GM19239 (cell line): ENCODE data around the gene HOXB8.

Experiments used
- DNase-seq: peaks from one replicate; pipeline ENCODE4 v3.0.0; 2011; ENCODE audit warnings: low spot score; ENCODE audit not compliant: insufficient read length
- FAIRE-seq: peaks from 2 replicates; lab custom pipeline; 2011; peaks lifted over from hg19 to GRCh38; lab: Jason Lieb, UNC

Gene HOXB8

DNA sequence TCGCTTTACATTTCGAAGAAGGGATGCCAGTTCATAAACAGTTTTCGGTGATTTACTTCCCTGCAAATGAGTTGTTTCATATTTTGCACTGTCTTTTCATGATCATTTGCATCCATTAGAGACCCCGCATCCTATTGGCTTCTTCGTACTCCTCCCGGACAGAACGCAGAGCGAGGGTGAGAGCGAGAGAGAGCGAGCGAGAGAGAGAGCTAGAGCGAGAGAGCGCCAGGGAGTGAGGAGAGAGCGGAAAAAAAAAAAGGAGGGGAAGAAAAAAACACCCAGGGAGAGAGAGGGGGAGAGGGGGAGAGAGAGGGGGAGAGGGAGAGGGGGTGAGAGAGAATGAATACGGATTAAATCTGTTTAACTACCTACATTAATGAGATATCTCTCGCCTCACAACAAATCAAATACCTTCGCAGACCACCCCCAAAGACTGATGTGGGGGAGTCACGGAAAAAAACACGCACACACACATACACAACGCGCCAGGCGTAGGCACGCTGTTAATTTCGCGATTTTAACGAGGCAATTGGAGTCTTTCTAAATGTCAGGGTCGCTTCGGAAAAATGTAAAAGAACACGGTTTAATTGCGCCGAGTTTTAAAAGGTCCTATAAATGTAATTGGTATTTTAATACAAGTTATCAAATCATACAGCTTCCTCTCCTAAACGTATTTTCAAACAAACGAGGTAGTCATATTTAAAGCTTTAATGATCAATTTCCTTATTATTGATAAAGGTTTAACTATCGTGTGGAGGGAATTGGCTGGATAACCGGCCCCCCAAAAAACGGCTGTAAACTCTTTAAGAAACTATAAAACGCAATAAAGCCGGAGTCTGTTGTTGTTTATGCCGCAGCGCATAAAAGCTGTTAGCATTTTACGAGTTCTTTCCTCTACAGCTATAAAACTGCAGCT lies at the start of gene HOXB8:
TSS of gene HOXB8 (minus strand) at position 246 of the 916 bp plus-strand sequence. CDS start 588 bp downstream, outside the sequence.
- DNase-seq (no peak), FAIRE-seq (peak; percentile 53)

DNA sequence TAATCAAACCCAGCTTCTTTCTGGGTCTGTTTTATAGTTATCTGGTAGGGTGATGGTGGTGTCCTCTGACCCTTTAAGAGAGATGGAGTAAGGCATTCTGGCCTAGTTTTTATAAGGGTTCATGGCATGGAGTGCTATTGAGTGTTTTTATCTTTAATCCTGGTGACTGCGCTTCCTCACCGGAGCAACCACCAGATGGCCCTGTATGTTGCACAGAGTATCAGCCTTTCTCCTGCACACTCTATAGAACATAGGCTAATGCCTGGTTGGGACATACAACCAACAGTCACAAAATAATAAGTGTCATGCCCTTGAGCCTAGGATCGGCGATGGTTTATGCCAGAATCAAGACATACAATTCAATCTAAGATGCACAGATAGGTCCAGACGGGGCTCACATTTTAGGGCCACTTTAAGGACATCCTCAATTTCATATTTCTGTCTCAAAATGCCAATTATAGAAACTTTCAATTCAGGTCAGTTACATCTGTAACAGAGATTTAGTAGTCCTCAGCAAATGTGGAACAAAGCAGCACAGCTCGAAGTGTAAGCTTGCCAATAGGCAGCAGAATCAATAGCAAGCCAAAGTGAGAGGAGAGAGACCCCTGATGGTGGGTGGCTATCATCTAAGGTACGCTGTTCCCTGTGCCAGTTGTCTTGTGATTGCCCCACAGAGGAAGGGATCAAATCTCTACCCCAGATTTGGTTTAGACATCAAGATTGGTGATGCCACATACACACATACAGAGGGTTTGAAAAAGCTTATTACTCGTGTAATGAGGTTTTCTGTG lies 48.2 kb upstream of the HOXB8 start:
- DNase-seq (no peak), FAIRE-seq (no peak)

DNA sequence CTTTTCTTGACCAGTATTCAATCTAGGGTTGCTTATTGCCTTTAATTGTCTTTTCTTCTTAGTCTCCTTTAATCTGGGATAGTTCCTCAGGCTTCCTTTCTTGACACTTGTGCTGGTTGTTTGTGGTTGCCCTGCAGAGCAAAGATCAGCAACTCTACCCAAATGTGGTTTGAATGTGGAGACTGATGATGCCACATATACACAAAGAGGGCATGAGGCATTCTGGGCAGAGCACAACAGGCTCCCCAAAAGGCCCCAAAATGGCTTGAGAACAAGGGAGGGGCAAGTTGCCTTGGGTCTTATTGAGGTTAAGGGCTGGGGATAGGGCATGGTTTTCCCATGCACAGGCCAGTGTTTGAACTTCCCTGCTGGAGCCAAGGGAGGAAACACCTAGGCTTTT lies 40.8 kb upstream of the HOXB8 start:
- DNase-seq (no peak), FAIRE-seq (no peak)

DNA sequence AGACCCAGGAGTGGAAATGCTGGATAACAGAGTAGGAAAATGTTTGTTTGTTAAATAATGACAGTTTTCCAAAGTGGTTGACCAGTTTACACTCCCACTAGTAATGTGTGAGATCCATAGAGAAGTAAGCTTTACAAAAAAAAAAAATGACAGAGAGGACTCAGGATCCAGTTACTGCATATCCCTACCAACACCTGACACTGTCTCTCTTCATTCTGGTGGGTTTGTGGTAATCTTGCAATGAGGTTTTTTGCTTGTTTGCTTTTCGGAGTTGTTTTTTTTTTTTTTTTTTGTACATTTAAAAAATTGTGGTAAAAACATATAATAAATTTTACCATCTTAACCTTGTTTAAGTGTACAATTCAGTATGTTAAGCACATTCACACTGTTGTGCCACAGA lies 34.6 kb upstream of the HOXB8 start:
- FAIRE-seq (no peak), DNase-seq (no peak)

DNA sequence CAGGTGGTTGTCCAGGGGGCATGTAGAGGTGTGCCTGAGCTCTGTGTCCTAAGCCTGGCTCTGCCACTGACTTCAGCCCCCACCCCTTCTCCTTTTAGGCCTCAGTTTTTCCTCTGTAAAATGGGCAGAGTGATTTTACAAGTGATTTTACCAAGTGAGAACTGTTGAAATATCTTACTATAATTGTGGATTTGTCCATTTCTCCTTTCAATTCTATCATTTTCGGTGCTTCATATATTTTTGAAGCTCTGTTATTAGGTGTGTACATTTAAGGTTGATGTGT lies 32.8 kb upstream of the HOXB8 start:
- no peak for FAIRE-seq
- no peak for DNase-seq

DNA sequence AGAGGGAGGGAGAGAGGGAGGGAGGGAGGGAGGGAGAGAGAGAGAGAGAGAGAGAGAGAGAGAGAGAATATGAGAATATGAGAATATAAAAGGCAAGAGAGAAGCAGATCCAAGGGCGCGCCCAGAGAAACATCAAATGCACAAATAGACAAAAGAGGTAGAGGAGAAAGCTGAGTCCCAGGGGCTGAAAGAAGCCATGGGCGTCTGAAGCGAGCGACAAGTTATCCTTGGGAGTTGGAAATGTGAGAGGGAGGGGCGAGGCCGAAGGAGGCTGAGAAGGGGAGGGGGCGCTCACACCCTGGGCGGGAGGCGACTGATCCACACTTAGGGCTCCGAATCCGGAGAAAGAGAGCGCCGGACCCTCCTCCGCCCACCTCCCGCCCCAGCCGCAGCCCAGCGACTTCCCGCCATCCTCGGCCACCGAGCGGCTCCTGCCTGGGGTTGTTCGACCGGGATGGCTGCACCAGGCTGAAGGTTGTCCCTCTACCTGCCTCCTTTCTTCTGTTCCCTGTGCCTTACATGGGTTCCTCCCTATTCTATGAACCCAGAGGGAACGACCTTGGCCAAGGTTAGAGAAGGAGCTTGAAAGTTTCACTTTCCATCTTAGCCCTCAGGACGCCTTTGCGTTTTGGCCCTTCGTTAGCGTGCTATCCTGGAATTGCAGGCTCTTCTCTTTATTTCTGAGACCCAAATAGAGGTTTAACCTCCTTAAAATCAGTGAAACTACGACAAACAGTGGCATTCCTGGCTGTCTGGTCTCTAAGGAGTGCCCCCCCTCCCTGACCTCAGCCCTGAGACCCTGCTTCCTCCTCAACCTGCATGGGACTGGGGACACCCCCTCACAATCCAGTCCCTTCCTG lies 32.2 kb upstream of the HOXB8 start:
- FAIRE-seq (peak; percentile 91), DNase-seq (no peak)

DNA sequence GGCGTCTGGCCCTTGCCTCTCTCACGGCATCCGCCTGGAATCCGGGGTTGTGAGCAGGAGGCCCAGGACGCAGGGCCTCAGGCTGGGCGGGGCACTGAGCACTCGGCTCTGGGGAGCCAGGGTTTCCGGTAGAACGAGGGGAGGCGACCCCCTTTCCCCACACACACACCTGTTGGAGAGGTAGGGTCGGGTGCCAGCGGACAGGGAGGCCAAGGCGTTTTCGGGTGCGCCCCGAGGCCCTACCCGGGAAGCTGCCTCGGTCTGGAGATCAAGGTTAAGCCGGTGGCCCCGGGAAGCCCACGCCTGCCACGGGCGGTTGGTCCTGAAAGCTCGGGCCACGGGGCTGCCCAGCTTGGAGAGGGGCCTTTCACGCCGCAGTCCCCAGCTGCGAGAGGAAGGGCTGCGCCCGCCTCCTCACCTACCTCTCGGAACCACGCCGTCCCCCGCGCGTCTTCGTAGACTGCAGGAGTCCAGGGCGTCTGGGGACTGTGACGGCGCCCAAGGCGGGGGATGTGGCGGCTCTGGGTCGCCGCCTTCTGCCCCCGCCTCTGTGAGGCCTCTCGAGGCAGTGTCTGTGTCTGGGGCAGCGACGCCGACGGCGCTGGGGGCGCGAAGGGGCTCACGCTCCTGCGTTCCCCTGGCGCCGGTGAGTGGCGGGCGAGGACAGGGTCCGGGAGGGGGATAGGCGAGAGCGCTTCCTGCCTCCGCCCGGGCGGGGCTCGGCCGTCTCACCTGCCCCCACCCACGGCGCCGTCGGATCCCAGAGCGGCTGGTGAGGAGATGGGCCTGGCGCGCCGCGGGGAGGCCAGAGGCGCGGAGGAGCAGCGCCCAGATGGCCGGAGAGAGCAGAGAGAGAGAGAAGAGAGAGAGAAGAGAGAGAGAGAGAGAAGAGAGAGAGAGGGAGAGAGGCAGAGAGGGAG lies 31.4 kb upstream of the HOXB8 start:
- no peak for DNase-seq
- FAIRE-seq = no peak

DNA sequence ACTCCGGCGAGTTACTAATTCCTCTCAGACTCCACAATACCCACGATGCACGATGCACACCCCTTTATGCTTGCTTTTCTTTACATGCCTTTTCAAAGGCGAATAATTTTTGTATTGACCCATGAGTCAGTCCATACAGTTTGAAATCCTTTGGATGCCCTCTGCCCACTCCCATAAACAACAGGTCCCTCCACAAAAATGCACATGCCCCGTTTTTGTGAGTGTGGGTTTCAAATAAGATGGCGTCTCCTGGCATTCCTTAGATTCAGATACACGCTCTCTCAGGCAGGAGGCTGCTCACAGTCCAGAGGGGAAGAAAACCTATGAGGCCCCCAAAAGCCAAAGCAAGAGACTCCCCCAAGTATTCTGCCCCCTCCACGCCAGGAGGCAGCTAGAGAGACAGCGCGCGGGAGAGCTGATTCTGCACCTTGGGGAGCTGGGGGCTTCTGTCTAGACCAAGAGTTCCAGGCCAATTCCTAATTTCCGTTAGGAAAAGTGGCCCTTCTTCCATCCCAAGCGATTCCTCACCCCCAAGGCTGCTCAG lies 30.6 kb upstream of the HOXB8 start:
- FAIRE-seq (no peak), DNase-seq (no peak)

DNA sequence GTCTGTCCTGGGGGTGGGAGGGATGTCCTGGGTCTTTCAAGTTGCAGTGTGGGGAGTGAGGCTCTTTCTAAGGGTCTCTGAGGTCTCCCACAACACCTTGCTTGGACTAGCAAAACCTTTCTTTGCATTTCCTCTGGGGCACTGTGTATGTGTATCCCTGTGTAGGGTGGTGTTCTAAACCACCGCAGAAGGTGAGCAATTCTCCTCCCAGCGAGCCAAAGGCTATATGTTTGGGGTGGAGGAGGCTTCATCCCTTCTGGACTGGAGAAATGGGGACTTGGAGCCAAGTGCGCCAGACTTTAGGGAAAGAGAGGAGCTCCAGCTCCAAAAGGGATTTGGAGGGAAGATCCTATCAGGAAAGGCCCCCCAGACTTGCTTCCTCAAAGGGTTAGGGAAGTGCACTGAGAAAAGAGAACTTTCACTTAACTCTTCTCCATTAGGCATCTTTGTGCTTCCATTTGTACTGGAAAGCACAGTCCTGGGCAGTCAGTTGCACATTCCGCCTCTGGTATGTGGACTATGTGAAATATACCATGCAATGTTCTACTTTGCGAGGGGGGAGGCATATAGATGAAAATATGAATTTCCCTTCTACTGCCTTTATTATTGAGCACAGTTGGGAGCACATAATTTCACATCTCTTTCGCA lies 29.9 kb upstream of the HOXB8 start:
- DNase-seq (no peak), FAIRE-seq (no peak)

DNA sequence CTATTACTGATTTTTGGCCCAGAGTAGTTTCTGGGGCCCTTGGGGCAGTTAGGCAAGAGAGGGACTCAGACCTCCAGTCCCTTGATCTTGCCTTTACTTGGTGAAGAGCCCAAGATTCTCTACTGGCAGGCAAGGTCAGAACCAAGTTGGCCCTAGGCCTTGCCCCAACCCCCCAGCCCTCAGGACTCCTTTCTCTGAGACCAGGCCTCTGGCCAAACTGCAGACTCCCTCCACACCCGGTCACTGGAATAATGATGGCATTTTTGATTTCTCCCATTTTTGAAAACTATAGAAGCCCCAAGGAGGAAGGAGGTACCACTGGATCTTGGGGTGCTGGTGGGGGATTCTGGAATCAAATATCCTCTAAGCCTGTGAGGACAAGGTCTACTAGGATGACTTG lies 29.1 kb upstream of the HOXB8 start:
- no peak for DNase-seq

DNA sequence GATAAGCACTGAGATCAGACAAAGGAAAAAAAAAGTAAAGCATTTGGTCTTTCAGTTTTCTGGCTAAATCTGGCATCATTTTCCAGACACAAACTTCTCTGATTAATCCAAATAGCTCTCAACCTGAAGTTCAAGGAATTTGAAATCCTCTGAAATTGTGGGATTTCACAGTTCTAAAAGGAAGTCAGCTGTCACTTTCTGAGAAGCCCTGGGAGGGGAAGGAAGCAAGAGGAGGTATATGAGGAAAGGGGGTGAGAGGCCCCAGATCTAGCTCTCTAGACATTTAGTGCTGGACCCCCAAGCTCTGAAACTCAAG lies 28.6 kb upstream of the HOXB8 start:
- no peak for FAIRE-seq
- no peak for DNase-seq

More for the DNA sequence above, 29.1 kb upstream of the HOXB8 start:
- no peak for FAIRE-seq

DNA sequence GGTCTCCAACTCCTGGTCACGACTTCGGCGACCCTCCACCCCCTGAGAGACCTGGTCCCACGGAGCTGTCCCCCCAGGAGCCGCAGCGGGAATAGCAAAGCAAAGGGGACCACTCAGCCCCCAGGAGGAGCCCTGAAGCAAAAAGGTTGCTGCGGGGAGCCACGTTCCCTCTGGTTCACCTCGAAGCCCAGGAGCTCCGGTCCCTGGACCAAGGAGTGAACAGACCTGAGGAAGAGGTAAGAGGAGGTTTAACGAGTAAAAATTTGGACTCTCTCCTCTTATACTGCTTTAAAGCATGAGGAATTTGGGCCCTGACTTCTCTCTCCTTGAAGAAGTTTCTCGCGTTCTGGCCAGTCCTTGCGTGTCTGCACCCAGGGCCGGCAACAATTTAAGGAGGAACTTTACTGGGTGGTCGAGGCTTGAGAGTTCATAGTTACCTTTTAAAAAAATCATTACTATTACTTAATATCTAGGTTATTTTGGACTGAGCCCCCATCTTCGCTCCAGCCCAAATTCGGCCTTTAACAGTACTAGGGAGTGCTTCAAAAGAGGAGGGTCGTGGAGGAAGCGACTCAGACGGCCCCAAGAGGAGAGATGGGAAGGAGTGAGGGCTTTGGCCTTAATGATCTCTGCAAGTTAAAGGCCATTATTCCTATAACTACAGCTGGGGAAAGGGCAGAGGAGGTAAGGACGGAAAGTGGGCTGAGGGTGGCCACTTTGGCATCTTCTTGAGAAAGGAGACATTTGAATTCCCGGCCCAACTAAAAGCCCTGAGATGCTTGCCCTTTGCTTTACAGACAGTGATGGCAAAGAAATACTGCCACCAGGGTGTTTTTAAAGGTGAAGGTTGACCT lies 28.0 kb upstream of the HOXB8 start:
- DNase-seq = no peak
- no peak for FAIRE-seq

DNA sequence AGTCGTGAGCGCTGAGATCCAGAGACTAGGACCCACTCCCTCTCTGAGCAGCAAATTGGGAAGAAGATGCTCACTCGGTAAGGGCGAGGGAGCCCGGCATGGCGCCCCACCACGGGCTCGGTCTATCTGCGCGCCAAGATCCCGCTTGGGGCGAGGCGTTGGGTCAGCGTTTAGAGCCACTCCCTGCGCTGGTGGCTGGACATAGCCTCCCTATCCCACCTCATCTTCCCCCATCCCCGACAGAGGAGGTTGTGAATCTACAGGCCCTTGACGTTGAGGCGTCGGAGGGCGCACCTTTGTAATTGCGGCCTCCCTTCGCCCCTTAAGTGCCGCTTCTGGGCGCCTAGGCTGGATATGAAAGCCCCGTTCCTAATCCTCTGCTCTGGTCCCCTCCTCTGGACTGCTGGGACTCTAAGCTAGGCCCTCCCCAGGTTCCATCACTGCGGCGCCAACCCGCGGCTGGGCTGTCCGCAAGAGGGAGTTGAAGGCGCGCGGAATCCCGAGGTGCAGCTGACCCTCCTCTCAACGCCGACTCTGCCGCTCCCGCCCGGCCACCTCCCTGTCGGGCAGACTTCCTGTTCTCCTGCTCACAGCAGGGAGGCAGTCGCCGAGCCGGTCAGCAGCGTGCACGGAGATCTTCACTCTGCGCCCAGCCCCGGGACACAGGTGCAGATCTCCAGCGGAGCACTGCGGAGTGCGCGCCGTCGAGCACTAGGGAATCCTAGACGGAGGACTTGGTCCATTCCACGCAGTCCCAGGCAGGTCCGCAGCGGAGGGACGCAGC lies 27.2 kb upstream of the HOXB8 start:
- DNase-seq (no peak), FAIRE-seq (no peak)

DNA sequence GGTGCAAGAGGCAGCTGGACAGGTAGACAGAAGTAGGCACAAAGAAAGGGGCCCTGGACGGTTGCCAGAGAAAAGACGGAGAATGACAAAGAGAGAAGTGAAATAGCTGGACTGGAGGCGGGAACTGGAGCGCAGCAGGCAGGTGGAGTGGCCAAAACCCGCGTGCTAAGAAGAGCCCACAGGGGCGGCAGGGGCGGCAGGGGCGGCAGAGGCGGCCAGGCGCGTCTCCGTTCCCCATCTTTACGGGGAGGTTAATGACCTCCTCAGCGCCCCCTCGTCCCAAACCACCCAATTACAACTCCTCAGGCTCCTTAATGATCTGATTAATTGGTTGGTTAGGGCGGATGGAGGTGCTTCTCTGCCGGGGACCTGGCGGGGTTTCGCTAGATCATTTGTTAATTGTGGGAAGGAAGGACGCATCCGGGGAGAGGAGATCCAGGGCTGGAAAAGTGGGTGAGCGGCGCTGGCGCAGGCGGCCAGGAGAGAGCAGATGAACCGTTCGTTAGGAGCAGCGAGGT lies 26.5 kb upstream of the HOXB8 start:
- FAIRE-seq = no peak

DNA sequence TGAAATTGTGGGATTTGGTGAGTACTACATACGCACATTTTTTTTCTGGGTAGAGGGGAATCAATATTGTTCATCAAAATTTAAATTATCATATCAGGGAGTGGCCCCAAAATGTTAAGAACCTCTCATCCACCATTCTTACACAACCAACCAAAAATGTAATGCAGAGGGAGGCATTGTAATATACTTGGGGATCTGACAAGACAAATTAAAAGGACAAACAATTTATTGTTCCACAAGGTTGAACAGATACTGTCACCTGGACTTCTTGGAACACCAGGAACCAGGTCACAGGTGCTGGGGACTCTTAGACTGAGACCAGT lies 25.7 kb upstream of the HOXB8 start:
- FAIRE-seq = no peak
- no peak for DNase-seq

More for the DNA sequence above, 26.5 kb upstream of the HOXB8 start:
- no peak for DNase-seq

DNA sequence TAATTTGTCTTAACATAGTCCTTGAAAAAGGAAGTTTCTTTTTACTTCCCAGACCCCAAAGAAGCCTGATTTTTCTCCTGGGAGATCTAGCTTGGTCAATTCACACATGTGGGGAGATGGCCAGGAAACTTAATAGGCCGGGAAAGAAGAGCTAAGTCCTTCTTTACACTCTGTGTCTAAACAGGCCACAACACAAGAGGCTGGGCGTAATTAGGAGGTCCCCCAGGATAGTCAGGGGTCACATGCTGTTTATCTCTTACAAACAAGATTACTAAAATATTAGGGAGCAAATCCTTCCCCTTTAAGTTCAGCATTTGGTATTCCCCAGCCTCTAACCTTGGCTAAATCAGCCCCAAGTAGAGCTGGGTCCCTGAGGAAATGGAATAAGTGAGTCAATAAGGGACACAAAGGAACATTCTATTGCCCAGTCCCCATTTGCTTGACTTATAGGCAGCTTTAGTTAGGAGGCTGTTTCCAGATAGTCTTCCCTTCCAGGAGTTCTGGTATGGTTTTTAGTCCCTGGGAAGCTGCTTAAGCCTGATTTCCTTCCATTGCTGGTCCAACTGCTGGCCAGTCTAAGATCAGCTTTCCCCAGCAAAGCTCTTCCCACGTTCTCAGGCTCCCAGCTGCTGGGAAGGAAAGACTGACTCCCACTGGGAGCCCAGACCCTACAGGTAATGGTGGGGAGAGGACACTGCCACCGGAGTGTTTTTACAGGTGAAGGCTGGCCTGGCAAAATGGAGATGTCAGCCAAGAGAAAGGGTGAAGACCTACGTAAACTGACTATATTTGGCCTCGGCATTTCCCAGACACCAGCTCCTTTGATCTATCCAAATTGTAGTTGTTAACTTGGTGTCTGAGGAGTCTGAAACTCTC lies 25.1 kb upstream of the HOXB8 start:
- DNase-seq = no peak
- no peak for FAIRE-seq
